HG03159 (cell line): ENCODE results near the gene SESN1.

Experiments
- ATAC-seq: cut with Tn5 transposase; IDR thresholded peaks from one replicate; pipeline ENCODE4 v1.9.1; 2021; ENCODE audit warnings: mild to moderate bottlenecking, moderate library complexity; ENCODE audit not compliant: unreplicated experiment

SESN1 gene

DNA sequence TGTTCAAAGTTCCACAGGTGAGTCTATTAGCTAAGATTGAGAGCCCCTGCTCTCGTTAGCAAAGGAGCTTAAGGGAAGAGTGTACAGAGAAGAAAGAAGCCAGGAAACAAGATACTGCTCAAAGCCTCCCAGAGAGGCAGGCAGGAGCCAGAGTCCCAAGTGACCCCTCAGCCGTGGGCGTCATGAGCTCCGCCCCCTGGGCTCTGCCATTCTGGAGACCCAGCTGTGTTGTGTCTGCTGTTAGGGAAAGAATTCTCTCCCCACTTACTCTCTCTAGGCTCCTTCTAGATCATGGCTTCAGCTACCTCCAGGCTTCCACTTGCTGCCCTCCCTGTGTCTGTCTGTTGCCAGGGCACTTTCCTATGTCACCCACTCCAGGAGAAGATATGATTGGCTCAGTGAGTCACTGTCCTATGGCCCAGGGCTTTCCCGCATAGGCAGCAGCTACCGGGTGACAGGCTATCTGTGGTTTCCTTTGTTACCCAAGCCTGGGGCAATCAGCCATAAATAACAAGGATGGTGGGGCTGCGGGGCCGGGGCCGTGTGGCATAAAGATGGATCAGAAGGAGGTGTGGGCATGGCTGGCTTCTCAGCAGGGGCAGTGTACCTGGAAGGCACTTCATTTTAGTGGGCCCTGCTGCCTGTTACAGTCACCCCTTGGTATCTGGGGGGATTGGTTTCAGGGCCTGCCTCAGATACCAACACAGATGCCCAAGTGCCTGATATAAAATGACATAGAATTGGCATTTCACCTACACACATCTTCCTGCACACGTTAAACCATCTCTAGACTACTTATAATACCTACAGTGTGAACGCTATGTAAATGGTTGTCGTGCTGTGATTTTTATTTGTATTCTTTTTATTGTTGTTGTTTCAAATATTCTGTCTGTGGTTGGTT, 127.5 kb downstream of the SESN1 start:
- ATAC-seq = no peak

DNA sequence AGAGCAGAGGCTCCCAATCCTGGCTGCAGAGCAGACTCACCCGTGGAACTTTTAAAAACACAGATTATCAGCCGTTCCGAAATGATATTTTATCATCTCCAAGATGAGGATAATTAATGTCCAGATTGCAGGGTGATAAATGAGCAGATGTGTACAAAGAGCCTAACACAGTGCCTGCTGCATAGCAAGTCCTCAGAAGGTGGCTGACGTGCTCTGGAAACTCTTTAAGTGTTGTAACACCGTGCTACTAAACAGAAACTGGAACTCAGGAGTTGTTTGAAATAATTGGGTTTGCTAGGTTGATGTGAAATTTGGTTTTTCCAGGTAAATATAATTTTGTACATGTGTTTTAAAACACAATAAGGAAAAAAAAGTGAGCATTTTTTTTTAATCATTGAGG, 128.4 kb downstream of the SESN1 start:
- no peak for ATAC-seq

DNA sequence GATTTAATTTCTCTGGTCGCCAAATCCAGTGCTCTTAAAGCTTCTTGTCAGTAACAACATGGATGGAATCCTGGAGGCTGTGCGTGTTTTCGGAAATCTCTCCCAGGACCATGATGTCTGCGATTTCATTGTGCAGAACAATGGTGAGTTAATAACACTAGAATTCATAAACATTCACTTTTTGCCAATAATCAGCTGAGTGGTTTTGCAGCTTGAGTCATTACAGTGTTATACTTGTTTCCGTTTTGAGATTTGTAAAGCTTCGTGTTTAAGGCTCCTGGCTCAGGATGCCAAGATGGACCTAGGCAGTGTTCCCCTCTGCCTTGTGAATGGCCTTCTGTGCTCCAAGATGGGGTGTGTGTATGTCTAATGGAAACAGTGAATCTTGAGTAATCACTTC, 132.7 kb downstream of the SESN1 start:
- ATAC-seq = no peak

DNA sequence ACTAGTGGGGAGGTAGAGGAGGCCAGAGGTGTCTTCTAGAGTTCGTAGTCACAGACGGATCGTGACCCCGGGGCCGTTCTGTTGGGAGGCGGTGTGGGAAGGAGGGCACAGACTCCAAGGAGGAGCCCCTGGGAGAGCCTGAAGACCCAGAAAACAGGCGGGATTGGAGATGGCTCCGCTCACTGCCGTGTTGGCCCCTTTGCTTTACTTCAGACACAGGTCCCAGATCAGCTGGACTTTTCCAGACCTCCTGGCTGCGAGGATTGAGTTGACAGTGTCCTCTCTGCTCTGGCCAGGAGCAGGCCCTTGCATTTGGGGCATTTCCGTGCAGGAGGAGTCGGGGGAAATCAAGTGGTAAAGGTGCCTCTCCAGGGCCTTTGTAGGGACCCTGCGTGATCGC, 133.6 kb downstream of the SESN1 start:
- ATAC-seq = no peak

DNA sequence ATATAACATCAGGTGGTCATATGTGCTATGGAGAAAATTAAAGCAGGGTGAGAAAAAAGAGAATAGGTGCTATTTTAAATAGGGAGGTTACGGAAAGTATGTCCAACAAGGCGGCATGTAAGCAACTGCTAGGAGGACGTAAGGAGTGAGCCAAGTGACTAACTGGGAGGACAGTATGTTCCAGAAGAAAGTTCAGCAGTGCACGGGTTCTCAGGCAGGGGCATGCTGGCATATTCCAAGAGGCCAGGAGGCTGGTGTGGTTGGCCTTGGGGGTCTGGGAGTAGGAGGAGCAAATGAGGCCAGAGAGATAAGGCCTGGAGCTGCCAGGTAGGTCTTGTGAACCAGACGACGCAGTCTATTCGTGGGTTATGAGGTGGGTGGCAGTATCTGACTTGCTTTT, 134.0 kb downstream of the SESN1 start:
- no peak for ATAC-seq

DNA sequence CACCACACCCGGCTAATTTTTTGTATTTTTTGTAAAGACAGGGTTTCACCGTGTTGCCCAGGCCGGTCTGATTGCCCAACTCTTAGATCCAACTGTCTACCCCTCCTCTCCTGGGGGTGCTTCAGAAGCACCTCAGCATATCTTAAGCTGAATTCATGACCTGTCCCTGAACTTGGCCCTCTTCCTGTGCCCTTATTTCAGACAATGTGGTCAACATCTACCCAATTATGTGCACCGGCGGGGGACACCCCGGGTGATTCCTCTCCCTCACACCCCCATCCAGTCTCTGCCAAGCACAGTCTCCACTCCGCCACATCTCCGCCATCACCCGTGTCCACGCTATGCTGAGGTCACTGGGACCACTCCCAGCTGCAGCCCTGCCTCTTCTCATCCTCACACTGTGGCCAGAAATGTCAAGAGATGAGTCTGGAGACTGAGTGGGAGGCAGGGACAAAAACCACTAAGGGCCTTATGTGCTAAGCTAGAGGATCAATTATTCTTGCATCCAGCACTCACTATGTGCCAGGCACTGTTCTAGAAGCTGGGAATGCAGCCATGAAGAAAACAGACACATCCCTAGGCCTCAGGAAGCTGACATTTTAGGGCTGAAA, 134.6 kb downstream of the SESN1 start:
- no peak for ATAC-seq

DNA sequence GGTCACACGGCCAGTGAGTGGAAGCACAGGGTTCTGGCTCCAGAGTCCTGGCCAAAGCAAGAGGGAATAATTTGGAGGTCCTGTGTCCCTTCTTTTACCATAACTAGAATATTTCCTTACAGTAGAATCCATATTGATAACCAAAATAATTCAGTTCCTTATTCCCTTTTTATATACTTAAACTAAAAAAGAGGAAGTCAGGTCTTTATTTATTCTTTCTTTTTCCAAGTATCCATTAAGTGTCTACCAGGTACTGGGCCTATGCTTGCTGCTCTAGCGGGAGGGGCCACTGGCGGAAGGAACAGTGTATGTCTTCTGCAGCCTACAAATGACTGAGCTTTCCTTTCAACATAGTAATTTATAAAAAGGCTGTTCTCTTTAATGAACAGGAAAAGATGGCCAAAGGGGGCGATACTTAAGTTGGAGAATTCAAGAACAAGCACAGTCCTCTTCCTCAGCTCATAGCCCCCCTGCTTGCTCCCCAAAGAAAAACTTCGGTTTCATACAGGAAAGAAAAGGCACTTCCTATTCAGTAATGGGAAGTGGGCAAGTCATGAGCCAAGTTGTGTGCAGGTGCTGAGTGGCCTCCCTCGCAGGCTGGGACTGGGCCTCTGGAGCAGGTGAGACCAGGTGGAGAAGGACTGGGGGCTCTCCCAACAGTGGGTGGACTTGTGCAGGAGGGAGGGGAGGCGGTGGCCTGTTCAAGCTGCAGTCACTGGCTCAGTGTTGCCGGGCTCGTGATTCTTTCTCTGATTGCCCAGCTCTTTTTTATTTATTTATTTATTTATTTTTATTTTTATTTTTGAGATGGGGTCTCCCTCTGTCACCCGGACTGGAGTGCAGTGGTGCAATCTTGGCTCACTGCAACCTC, 135.5 kb downstream of the SESN1 start:
- ATAC-seq = no peak

DNA sequence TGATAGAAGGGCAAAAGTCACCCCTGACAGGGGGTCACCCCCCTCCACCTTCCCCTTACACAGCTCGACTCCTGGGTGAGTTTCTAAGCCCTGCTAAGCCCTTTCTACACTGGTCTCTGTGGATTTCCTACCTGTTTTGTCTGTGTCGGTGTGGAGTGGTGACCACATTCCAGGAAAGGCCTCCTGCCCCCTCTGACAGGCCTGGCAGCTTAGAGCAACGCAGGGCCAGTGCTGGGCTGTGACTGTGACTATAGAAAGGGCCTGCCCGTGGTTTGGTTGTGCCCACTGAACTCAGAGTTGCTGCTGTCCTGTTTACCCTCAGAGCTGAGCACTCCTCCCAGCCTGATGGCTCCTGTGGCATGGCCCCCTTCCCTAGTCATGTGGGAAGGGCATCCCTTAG, 137.4 kb downstream of the SESN1 start:
- no peak for ATAC-seq

DNA sequence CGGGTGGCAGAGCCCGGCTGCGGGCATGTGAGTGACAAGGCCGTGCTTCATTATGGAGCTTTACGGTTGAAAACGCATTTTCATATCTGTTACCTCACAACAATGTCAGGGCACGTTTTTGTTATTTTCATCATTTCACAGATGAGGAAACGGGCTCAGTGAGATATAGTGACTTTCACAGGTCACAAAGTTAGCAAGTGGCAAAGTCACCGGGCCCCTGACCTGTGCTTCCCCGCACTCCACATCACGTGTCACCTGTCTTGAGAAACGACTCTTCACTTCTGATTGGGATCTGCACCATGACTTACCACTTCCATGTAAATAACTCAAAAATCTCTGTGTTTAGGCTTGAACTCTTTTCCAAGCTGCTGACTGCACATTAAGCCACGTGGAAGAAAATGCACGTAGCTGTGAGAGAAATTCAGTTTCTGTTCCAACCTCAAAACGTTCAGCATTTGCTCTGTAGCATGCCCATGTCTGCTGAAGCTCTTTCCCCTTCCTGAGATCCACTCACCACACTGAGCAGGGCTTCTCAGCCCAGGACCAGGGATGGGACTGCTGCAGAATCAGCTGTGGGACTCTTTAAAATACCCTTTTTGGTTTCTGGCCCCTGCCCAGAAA, 139.2 kb downstream of the SESN1 start:
- ATAC-seq = no peak

DNA sequence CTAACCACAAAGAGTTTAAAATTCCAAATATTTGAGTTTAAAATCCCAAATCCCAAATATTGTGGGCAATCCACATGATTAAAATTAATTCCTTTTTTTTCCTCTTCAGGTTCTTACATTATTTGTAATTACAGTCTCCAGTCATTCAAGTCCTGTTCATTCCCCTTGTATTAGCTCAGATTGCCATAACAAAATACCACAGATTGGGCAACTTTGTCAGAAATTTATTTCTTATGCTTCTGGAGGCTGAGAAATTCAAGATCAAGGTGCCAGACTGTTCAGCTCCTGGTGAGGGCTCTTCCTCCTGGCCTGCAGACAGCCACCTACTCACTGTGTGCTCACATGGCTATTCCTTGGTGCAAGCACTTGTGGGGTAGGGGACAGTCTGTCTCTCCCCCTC, 141.0 kb downstream of the SESN1 start:
- no peak for ATAC-seq

DNA sequence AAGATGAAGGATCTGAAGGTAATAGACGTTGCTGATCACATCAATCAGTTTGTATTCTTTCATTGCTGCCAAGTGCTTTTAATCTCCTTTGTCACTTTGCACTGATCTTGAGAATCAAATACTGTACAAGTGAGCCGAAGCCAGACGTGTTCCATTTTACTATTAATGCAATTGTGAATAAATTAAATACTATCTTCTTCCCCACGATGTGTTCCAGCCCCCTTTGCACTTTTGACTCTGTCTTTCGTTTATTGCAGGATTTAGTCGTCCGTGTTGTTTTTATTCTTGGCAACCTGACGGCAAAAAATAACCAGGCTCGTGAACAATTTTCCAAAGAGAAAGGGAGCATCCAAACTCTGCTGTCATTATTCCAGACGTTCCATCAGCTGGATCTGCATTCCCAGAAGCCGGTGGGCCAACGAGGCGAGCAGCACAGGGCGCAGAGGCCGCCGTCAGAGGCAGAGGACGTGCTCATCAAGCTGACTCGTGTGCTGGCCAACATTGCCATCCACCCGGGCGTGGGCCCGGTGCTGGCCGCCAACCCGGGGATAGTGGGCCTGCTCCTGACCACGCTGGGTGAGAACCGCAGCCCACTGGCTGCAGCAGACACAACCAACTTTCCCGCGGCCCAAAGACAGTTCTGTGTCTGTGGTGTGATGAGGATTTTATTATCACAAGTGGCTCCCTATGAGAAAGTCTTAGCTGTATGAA, 141.7 kb downstream of the SESN1 start:
- no peak for ATAC-seq

DNA sequence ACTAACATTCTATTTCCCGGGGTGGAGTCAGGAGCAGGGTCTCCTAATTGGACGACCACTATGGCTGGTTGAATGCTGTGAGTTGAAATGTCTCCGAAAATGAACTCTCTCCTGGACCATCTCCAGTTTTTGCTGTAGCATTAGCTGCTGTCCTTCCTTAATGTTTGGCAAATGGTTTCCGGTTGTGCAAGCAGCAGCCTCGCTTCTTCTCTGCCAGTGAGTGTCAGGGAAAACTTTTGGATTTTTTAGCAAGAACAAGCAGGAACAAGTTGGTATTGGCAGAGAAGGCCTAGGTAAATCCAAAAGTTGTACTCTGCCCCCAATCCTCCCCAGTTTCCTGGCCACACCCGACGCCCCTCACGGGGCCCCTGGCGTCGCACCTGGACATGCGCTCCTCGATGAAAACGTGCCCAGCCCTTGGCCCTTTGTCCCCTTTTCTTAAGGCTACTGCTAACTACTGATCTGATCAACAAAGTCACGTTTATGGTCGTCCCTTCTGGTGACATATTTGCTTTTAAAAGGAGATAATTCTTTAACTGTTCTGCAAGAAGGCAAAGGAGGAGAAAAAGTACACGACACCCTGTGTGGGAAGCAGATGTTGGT, 143.2 kb downstream of the SESN1 start:
- ATAC-seq = no peak

DNA sequence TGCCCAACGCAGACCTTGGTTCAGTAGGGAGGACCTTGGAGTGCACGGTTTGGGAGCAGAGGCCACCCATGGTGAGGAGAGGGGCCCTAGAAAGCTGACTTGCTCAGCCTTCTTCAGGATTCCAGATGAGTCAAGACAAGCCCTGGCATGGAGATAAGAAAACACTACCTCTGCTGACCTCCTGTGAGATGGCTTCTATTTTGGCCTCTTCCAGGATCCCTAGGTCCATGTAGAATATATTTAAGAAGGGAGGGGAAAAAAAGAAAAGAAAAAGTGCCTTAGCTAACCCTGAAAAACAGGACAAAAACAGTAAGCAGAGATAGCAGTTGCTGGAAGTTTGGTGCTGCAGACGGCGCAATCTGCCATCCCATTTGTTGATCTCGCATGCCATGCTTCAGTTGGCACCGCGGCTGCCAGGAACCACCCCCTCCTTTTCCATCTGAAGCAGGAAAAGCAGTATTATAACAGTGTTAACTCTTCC, 146.4 kb downstream of the SESN1 start:
- ATAC-seq = no peak

DNA sequence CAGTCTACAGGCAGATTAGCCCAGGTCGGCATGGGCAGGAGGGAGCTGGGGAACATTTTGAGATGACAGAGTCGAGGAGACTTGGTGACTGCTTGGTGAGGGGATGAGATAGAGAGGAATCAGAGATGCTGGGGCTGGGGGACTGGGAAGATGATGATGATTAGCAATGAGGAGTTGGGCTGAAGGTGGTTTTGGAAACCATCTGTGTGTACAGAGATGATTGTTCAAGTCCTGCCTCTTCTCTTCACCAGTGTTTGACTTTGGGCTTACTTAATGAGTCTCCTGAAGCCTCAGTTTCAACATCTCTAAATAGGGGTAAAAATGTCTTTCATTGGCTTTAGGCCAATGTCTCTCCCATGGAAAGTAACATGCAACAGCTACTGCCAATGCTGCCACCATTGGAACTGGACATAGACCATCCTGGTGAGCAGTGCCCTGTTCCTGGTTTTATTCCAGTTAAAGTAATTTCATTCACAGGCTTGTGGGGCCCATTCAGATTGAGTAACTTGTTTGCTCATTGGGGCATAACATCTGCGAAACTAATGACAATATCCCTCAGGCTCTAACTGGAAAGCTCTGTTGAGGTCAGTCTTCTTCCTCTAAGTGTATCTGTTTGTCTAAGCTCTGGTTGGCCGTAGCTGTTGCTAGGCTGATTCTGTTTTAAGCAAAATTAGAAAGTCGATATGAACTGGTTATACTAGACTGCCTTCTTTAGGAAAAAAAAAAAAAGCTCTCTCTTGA, 147.4 kb downstream of the SESN1 start:
- ATAC-seq = no peak

DNA sequence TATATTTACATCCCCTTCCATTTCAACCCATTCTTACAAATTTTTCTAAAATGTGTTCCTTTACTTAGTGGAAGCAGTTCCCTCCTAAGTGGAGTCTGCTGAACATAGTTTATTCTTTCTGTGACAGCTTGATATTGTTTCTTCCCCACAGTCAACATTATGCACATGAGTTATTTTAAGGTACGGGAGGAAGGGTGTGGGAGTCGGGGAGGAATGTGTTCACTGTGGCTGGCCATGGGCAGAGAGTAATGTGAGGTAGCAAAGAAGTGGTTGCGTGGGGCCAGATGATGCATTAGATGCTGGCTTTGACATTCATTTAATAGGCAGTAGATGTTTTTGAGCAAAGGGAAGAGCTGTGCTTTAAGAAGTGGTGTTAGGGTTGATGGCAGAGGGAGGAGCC, 148.0 kb downstream of the SESN1 start:
- no peak for ATAC-seq

DNA sequence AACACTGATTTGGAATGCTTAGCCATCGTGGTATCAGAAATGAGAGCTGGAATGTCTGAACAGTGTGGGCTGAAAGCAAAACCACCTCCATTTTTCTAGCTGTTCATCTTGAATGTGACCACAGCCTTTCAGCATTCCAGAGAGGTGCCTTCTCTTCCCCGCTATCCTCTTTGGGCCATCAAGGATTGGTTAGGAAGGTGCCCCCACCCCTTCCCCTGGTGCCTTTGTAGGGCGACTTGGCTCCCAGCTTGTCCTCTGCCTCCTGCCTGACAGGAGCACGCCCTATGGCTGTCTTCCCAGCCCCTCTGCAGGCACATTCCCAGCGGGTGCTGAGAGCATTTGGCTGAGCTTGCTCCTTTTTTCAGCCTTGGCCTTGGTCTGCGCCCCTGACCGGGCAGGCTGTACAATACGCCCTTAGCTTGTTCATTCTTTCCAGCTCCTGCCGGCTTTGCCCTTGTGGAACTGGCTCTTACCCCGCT, 148.9 kb downstream of the SESN1 start:
- no peak for ATAC-seq

DNA sequence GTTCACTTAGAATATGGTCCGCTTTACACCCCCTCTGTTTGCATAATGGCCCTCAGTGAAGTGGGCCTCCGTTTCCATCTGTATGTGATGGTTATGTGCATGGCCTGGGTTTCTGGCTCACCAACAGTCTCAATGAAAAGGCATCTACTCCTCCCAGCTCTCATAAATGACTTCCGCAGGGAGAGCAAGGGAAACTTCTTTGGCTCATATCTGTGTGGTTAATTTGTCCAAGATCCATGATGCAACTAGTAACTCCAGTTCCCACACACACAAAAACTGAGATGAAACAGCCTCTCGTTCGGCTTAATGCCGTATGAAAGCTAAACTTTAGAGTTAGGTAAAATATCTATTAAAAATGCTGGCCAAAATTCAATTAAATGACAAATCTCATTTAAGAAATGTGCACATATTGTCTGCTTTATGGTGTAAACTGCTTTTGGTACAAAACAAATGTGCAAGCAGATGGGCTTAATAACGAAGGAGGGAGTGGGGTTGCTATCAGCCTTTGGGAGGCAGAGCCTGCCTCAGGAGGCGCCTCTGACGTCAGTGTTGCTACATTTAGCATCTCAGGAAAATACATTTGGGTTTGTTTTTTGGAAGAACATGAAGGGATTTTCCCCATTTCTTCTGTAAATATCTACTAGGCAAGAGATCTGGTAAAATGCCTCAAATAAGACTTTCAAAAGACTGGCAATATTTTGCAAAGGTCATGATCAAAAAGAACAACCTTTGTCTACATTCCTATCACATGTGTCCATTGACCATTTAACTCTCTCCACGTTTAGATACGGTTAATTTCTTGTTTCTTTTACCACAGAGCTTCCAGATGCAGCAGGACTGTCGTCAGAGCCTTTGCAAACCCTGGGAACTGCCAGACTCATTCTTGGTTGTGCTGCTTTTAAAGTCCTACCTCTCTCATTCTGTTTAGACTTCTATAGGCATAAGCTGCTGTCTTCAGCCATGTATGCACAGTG, 149.7 kb downstream of the SESN1 start:
- no peak for ATAC-seq

DNA sequence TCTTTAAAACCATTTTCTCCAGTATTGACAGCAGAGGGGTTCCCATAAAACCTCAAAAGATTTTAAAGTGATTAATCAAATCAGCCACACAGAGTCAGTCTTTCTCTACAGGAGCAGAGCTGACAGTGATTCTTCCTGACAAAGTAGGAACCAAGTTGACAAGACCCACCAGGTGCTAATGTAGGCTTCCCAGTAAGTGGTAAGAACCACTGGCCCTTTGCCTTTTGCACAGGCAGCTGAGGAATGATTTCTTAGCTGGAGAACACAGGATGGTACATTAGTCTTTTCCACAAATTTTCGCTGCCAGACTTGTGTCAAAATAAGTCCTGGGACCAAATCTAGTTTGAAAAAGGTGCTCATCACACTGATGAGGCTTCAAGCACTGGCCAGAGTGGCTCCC, 150.6 kb downstream of the SESN1 start:
- ATAC-seq = no peak
